ENCODE data around the gene TMEM41B. TPM values are rescaled to one million over a fixed set of nuclear protein-coding genes. Genes with fewer than 3 reads are reported as not detected.

Gene TMEM41B, protein sequence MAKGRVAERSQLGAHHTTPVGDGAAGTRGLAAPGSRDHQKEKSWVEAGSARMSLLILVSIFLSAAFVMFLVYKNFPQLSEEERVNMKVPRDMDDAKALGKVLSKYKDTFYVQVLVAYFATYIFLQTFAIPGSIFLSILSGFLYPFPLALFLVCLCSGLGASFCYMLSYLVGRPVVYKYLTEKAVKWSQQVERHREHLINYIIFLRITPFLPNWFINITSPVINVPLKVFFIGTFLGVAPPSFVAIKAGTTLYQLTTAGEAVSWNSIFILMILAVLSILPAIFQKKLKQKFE
- 11.7 to 29.4 TPM (median 24.7 TPM) in 5 replicates for total RNA-seq (2022; extraction: Qiagen RNA extraction; ENCODE audit: low read depth)

DNA sequence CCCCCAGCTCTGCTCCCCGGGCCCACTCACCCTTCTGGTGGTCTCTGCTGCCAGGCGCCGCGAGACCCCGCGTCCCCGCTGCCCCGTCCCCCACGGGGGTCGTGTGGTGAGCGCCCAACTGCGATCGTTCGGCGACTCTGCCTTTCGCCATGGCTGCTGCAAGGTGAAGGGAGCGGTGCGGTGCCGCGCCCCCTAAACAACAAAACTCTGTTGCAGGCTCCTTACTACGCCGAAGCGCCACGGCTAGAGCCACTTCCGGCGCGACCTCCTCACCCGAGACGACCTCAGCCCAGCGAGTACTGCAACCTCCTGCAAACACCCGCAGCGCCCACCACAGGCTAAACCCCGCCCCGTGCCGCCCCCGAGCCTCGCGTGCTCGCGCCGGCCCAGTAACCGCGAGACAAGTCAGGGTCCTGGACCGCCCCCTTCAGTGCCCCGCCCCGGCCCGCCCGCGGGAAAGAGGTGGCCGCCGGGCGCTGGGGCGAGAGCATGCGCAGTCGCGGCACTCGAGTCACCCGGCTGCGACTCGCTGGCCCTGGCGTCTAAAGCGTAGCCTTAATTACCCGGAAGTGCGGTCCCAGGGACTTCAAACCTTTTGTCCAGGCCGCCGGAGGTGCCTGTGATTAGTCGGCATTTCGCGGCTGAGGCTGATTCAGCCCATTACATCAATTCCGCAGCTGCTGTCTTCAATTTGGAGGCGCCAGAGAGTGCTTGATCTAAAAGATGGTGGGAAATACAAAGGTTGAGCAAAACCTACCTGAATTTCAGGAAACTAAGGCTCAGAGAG lies at the start of gene TMEM41B:
TSS of gene TMEM41B (minus strand) at position 303 of the 787 bp plus-strand sequence. CDS start at position 151, 152 bp downstream.

DNA sequence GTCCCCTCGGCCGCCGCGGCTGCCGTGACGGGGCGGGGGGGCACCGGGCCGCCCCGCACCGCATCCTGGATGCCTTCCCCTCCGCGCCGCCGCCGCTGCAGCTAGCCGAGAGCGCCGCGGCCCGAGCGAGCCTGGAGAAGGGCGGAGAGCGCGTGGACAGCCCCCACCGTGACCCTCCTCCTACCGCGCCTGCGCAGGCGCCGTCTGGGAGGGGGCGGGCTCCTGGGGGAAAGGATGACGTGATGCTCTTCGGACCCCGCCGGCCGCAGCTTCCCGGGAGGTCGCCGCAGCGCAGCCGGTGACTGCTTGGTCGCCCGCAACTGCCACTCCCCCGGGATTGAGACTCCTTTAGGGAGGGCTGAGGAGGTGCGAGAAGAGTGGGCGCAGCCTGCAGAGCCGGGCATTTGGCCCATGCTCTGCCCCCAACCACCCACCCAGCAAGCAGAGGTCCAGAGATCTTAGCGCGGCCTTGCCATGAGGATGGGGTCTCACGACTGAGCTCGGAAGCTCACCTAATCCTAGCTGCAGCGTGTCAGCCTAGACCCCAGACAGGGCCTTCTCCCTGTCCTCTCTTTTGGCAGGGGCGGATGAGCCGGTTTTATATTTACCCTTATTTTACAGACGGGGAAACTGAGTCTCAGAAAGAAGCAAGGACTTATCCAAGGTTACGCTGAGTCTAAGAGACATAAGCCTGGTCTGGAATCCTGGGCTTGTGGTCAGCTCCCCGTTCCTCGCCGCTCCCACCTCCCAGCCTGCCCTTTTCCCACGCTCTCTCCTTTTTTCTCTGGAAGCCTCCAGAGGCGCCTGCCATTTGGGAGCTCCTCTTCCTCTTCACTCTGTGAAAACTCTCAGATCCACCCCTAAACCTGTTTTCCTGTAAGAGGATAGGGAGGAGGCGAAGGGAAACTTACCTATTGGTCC lies 48.9 kb downstream of the TMEM41B start, which contains the start of gene DENND5A:
TSS of gene DENND5A (minus strand) at position 140 of the 921 bp plus-strand sequence. CDS start 281 bp downstream, outside the sequence.

Other genes with a start within 250 kb of the TMEM41B start
- 0.25 to 0.78 TPM (median 0.44 TPM) in 5 replicates for gene SCUBE2, start 223.0 kb downstream of the TMEM41B start, total RNA-seq (2022; extraction: Qiagen RNA extraction; ENCODE audit: low read depth)
- gene DENND5A, start 49.2 kb downstream of the TMEM41B start, total RNA-seq (2022; extraction: Qiagen RNA extraction; ENCODE audit: low read depth): 41.6 to 52.5 TPM (median 43.4 TPM) in 5 replicates
- gene IPO7, start 70.1 kb upstream of the TMEM41B start, total RNA-seq (2022; extraction: Qiagen RNA extraction; ENCODE audit: low read depth): 68.4 to 114 TPM (median 98.7 TPM) in 5 replicates
- 10.7 to 14.2 TPM (median 13.8 TPM) in 5 replicates for gene ZNF143, start 146.4 kb upstream of the TMEM41B start, total RNA-seq (2022; extraction: Qiagen RNA extraction; ENCODE audit: low read depth)